Pons (tissue), 1 donor: ENCODE results near the gene RBM11.
"Not testable (repeated sequence)": the region's sequence is repeated elsewhere in the genome, so short reads cannot be mapped to it uniquely, and the experiment has no call there.

Experiments
- DNase-seq: peaks from one replicate; pipeline ENCODE4 v3.0.0-alpha.2; 2016; ENCODE audit warnings: low spot score

The RBM11 gene, protein sequence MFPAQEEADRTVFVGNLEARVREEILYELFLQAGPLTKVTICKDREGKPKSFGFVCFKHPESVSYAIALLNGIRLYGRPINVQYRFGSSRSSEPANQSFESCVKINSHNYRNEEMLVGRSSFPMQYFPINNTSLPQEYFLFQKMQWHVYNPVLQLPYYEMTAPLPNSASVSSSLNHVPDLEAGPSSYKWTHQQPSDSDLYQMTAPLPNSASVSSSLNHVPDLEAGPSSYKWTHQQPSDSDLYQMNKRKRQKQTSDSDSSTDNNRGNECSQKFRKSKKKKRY

DNA sequence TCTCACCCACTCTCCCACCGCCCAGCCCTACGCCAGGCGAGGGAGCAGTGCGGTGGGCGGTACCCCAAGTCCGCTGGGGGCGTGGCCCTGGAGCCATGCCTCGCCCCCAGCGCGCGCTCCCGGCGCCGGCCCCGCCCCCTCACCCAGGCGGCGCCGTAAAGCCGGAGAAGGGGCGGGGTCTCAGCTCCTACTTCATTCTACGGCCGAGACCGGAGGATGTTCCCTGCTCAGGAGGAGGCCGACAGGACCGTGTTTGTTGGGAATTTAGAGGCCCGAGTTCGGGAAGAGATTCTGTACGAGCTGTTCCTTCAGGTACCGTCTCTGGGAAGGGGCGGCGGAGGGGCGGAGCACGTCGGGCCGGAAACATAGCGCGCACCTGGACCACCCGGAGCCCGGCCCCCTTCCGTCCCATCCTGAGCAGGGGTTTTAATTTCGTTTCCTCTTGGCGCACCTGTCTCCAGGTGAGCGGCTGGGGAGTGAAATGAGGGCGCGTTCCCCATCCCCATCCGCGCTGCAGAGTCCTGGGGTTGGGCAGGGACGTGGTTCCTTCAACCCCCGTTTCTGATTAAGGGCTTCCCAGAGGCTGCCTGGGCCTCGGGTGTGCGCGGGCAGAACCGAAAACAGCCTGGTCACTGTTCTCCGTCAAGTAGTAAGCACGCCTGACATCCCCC lies at the start of gene RBM11:
Gene RBM11 (plus strand): TSS at position 187 of the 671 bp plus-strand sequence. CDS start 30 bp downstream, at position 217.
- DNase-seq, result peak; percentile 69

DNA sequence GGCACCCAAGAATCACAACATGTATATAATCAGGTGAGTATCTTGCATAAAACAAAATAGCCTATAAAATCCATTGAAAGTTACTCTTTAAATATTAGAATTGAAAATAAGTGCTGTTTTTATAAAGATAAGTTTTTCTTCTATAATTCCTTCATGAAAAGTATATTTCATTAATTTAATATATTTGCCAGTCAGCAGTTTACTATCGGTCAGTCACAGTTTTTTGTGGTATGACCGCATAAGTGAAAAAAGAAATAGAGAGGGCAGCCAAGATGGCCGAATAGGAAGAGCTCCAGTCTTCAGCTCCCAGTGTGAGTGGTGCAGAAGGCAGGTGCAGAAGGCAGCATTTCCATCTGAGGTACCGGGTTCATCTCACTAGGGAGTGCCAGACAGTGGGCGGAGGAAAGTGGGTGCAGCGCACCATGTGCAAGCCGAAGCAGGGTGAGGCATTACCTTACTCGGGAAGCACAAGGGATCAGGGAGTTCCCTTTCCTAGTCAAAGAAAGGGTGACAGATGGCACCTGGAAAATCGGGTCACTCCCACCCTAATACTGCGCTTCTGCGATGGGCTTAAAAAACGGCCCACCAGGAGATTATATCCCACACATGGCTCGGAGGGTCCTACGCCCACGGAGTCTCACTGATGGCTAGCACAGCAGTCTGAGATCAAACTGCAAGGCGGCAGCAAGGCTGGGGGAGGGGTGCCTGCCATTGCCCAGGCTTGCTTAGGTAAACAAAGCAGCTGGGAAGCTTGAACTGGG lies 49.3 kb upstream of the RBM11 start:
- DNase-seq, result not testable (repeated sequence)

DNA sequence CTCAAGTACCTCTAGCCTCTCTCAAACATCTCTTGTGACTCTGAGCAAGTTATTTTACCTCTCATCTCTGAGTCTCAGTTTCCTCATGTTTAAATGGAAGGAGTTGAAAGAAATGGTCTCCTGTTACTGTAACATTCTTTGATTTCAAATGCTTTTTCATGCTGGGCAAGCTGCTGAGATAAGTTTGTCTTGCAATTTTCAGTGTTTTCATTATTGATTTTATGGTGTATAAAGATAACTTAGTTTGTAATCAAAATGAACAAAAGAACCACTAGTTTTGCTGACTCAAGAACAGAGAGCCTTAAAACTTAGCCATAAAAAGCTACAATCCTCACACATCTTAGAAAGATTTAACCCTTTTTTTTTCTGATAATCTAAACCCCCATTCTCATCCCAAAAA lies 9.7 kb upstream of the RBM11 start:
- DNase-seq, result no peak

DNA sequence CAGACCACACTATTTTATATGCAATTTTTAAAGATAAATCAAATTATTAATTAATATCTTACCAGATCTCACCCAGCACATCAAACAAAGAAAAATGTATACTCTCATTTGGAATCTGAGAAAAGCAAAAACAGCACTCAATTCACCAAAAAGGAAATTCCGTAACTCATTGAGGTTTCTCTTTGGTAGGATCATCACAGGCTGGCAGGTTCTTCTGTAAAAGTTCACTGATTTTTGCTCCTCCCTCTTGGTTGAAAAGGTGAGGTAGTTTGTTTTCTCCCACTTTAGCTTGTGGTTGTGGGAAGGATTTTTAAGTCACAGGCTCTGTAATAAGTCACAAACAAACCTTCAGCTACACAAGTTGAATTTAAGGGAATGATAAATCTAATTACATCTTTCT lies 5.2 kb upstream of the RBM11 start, which contains the start of gene LIPI:
Gene LIPI (minus strand): TSS at position 218 of the 400 bp plus-strand sequence. CDS start 110 bp downstream, at position 108.
- DNase-seq, result no peak

DNA sequence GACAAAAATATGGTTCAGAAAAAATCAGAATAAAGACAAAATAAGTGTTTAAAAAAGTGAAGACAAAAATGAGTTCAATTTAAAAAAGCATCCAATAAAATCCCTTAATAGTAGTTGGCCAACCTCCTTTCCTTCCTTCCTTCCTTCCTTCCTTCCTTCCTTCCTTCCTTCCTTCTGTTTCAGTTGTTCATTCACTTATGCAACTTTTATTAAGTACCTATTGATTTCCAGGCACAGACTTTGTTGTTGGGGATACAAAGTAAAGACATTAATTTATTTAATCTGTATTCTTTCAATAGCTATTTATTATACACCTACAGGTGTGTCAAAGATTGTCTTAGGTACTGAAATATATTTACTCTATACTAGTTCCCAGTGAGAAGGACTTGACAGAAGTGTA lies 2.8 kb upstream of the RBM11 start:
- no peak for DNase-seq

DNA sequence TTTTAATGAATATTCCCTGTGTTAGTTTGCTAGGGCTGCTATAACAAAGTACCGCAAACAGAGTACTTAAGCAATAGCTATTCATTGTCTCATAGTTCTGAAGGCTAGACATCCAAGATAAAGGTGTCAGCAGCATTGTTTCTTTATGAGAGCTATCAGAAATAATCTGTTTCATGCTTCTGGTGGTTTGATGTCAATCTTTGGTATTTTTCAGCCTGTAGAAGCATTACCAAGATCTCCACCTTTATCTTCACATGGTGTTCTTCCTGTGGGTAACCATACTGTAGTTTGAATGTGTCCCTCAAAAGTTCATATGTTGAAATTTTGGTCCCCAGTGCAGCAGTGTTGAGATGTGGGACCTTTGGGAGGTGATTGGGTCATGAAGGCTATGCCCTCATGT lies 7.4 kb downstream of the RBM11 start:
- DNase-seq, result no peak

DNA sequence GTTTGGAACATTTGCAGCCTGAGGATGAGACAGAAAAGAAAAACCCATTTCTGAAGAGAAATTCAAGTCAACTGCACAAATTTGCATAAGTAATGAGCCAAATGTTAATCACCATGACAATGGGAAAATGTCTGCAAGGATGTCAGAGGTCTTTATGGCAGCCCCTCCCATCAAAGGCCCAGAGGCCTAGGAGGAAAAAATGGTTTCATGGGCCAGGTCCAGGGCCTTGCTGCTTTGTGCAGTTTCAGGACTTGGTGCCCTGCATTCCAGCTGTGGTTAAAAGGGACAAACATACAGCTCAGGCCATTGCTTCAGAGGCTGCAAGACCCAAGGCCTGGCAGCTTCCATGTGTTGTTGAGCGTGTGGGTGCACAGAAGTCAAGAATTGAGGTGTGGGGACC lies 13.4 kb downstream of the RBM11 start:
- no peak for DNase-seq

DNA sequence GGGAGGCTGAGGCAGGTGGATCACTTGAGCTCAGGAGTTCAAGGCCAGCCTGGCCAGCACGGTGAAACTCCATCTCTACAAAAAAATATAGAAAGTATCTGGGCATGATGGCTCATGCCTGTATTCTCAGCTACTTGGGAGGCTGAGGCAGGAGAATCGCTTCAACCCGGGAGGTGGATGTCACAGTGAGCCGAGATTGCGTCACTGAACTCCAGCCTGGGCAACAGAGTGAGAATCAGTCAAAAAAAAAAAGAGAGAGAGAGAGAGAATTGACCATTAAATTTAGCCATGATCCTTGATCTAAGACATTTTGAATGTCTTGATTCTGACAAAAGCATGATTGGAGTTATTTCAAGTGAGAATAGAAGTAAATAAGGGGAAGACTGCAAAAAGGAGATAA lies 19.1 kb downstream of the RBM11 start:
- no peak for DNase-seq

DNA sequence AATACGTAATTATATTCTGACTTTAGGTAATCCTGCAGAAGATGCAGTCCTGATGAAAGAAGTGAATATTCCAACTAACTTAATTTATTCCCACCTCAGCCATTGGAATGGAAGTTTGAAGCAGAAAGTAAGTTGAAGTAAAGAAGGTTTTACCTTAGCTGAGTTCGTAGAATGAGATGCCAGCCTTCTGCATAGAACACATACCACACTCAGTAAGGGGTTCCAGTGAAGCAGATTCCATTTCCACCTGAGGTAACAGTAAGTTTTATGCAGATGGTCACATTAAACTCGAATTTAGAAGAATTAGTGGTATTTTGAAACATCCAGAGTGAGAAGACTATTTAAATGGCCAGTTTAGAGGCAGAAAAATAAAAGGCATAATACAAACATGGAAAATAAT lies 20.2 kb downstream of the RBM11 start:
- no peak for DNase-seq

DNA sequence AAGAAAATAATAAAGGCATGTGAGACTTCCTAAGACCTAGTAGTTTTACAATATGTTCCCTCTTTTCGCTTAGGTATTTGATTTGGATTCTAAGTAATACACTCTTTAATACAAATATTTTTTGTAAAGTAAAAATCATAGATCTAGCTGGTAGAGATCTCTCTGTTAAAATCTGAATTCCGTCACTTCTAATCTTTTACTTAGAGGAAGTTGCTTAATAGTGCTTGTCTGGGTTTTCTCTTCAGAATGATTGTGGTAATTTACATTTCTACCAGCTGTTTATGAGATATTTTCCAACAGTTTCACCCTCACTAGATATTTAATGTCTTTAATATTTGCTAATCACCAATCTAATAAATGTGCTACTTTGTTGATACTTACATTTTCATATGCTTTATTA lies 23.3 kb downstream of the RBM11 start:
- DNase-seq, result no peak

DNA sequence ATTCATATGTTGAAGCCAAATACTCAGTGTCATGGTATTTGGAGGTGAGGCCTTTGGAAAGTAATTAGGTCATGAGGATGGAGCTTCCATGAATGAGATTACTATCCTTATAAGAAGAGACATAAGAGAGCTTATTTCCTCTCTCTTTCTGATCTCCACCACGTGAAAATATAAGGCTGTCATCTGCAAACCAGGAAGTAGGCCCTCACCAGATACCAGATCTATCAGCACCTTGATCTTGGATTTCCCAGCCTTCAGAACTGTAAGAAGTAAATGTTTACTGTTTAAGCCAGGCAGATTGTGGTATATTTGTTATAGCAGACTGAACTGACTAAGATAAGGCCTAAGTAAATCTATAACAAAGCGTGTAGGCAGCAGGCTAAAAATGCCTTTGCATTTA lies 25.3 kb downstream of the RBM11 start:
- DNase-seq, result no peak

DNA sequence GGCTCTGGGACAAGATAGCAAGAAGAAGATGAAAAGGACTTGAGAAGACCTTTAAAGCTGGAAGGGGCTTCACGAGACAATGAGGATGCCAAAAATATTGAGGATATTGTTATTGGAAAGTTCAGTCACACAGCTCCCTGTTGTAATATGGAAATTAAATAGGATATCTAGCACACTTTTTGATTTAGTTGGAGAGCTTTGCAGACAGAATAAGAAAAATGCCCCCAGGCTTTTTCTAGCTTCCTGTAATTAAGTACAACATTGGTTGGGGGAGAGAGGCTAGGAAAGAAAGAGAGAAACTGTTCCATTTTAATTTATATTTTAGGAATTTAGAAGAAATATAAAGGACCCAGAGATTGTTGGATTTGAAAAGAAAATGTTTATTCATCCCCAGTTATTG lies 27.5 kb downstream of the RBM11 start:
- no peak for DNase-seq

DNA sequence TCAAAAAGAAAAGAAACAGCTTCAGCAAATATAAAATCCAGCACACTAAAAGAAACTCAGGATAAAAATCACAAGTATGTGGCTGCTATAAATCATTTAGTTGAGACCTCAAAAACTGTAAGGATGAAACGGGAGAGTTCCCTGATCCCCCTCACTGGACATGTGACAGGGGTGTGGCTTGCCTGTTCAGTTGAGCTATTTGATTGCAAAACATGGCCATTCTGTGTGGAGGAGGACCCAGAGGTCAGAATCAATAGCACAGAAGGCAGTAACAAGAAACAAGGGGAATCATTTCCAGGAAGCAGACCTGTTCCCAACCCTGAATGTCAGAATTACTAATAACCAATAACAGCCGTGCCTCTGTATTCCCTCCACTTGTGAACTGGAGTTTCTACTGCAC lies 27.9 kb downstream of the RBM11 start:
- DNase-seq, result no peak

DNA sequence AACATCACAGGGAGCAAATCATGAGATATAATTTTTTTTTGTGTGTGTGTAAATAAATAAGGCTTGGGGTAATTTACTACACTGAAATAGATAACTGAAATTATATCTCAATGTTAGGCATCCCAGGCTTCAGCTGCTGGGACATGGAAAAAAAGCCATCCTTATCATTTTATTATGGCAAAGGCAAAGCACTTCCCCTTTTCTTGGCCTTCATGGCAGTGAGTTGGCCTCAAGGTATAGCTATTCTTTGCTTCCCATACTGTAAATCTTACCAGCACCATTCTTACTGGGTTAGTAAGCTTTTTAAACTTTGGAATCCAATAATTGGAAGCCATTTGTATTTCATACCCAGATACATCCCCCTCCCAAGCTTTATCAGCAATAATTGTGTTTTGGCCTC lies 29.0 kb downstream of the RBM11 start:
- no peak for DNase-seq

DNA sequence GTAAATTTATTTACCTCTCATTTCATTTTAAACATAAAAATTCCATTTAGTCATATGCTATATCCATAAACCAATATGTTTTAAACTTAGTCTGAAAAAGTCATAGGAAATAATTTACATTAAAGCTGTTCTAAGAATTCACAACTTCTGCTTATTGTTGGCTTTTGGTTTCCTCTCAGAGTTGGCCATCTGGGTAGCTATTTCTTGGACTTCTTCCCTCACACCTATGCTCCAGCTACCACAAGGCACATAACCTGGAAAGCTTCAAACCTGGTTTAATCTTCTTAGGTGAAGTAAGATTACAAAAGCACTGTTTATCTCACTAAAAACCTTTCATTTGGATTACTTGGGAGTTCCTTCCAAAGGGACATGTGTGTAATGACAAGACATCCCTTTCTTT lies 29.8 kb downstream of the RBM11 start:
- DNase-seq, result no peak

DNA sequence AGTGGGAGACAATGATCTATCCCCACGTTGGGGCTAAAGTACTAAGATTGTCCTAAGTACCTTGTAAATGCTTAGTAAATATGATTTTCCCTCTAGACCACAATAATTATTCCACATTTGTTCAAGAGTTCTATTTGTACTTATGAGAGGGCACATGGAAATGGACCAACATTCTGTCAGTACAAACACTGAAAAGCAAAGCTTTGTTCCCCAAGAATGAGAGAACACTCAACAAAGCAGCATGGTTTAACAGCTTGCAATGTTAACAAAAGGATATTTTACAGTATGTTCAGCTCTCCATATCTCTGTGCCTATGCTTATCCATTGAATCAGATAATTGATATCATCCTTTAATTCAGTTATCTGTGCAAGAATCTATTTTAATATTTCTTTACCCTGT lies 35.4 kb downstream of the RBM11 start:
- peak; percentile 72 for DNase-seq

DNA sequence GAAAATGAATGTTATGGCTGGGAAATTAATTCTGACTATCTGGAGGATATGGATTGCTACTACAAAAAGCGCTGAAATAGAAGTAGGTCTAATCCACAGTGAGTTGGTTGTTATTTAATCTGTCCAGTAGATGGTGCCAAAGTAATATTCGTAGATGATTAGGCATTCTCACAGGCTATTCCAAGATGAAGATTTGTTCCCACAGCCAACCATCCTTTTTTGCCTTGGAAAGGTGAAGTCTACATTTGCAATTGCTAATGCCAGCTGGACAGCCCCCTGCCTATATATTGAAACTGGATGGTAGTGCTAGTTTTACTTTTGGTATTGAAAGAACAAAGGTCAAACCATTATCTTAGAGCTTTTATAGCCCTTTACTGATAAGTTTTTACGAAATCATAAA lies 43.8 kb downstream of the RBM11 start:
- peak; percentile 84 for DNase-seq

DNA sequence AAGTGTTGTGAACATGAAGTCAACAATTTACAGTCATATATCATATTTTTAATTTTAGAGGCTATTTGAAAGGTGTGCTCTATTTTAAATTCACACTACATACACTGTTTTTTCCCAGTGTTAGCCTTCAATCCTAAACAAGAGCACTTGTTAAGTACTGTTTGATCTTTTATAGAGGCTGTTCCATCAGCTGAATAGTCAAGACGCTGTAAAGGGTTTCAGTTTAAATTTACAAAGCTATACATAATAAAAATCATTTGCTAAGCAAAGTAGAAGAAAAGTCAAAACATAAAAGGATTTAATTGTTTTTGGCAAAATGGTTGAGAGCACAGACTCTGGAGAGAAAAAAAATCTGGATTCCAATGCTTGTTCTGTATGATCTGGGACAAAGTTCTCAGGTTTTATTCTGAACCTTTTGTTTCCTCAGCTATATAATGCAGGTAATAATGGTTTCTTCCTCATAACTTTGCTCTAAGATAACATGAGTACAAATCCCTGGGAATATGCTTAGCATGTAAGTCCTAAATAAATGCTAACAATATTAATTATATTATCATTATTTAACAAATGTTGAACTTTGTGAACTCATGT lies 44.3 kb downstream of the RBM11 start:
- DNase-seq, result no peak

DNA sequence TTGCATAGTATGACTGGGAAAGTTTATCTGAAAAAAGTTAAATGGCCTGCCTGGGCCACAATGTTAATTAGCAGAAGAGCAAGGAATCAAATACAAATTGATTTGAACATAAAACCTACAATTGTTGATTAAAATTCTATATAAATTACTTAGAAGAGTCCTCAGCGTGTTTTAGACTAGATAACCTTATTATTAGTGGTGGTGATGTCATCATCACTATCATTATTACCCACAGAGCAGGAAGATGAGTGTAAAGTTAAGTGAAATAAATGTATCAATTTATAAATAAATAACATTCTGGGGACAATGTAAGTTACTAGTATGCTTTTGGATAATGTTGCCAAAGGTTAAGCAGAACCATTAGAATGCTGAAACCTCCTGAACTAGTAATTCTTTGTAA lies 46.1 kb downstream of the RBM11 start:
- no peak for DNase-seq

DNA sequence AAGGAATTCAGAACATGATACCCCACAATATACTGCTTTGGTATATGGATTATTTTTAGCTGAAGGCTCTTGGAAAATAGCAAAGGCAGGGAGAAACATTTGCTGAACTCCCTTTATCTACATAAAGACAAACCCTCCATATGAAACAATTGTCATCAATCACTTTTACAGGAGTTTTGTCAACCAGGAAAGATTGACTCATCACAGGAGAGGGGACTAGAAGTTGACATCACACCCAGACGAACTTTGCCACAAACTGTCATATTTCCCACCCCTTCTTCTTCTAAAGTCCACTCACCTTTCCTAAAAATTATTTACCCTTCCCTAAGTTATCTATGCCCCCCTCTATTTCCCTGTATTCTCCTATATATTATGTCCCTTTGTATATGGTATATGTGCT lies 47.9 kb downstream of the RBM11 start:
- DNase-seq, result no peak

DNA sequence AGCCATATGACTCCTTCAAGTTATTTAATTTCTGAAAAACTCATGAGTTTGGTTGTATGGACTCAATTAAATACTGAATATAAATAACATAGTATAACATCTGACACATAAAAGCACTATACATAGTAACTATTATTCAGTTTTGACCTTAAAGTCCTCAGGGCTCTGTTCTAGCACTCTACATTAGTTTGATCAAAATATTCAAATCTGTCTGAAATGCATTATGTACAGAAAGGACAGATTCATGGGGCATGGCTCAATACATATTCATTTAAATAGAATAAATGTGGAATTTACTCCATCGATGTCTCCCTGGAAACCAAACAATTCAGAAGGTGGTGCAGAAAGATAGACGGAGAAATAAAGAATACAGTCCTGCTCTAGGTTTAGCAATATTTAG lies 49.1 kb downstream of the RBM11 start:
- DNase-seq, result no peak

DNA sequence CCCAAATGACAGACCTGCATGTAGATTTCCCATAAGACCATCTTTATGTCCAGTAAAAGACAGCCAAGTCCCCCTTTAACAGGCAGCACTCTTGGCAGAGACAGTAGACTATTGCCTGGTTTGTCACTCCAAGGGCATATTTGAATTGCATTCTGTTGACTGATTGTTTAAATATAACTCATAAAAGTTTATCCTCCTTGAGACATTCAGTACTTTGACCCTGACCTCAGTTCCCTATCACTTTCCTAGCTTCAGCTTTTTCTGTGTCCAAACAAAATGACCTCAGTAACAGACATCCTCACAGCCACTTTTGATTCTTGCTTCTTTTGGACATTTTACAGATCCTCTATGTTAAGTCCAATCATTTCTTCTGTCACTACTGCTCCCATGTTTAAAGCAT lies 51.1 kb downstream of the RBM11 start:
- DNase-seq, result no peak

DNA sequence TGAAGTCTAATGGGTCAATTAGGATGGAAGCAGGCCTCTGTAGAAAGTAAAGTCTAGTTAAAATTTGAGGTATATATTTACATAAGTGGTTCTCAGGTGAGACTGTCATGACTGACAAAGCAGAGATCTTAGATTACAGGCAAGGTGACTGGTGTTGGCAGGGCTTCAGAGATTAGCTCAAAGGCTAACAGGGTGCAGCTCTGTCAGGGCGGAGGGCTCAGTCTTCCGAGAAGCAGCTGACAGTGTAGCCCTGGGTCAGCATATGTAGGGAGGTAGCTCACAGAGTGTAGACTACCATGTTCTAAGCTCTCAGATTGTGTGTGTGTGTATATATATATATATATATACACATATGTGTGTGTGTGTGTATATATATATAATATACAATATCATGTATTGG lies 54.7 kb downstream of the RBM11 start:
- no peak for DNase-seq
